Esophagus mucosa (tissue), 1 donor: ENCODE measurements around the gene RNF167. TPM values are rescaled to one million over a fixed set of nuclear protein-coding genes. Genes with fewer than 3 reads are reported as not detected.

Experiments
- ATAC-seq: fragments of 200-7000 bp; cut with Tn5 transposase; one replicate; pipeline ENCODE4 v1.9.1; 2020
- total RNA-seq: library from RNA; stranded (reverse); gene quantifications from one replicate; pipeline ENCODE4 v1.2.4, GENCODE V29; 2023
- donor health status: DM: yes; HTN: yes; CAD: no.

The RNF167 gene
- total RNA-seq, 1 donor from 2014 or later = 79.2 TPM

GRCh38 chr17:4939546-4939795 lies 597 bp upstream of the RNF167 start:
- no peak for ATAC-seq

- ATAC-seq = peak; percentile 32
Measured at GRCh38 chr17:4940555-4941318, 669 bp downstream of the RNF167 start.

DNA sequence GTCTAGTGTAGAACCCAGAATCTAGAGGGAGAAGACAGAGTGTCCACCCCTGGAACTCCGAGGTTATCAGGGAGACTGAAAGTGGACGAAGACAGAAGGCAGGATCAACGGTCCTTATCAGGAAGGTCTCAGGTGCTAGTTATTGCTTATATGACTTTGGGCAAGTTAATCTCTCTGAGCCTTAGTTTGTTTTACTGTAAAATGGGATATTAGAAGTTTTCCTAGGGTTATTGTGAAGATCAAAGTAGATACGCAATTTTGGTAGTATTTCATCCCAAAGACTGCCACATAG lies 1.2 kb downstream of the RNF167 start:
- ATAC-seq = no peak

DNA sequence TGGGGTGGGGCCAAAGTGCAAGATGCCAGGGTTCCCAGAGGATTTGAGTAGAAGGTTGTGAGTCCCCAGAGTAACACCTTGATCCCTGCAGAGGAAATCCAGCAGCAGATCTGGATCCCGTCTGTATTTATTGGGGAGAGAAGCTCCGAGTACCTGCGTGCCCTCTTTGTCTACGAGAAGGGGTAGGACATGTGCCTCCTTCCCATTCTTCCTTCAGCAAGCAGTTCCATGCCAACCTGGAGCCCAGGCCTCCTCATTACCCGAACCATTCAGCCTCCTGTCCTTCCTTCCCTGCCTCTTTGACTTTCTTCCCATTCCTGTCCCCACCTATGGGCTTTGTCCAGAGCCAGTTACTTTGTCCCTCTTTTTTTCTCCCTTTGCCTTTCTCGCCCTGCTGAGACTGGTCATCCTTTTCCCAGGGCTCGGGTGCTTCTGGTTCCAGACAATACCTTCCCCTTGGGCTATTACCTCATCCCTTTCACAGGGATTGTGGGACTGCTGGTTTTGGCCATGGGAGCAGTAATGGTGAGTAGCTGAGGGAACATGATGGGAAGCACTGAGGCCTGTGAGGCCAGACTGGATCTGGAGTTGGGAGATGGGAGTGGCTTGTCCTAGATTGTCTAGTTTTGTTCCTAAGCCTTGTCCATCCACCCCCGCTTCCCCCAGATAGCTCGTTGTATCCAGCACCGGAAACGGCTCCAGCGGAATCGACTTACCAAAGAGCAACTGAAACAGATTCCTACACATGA lies 2.9 kb downstream of the RNF167 start:
- no peak for ATAC-seq

- no peak for ATAC-seq
Measured at GRCh38 chr17:4944163-4944553, 4.1 kb downstream of the RNF167 start.

DNA sequence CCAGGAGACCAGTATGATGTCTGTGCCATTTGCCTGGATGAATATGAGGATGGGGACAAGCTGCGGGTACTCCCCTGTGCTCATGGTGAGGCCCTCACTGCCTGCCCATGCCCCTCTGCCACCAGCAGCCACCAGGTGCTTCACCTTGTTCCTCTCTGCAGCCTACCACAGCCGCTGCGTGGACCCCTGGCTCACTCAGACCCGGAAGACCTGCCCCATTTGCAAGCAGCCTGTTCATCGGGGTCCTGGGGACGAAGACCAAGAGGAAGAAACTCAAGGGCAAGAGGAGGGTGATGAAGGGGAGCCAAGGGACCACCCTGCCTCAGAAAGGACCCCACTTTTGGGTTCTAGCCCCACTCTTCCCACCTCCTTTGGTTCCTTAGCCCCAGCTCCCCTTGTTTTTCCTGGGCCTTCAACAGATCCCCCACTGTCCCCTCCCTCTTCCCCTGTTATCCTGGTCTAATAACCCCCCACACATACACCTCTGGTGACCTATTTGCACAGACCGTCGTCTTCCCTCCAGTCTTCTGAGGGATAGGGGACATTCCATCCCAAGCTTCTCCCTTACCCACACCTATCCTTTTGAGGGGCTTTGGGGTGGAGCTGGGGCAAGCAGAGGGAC lies 4.6 kb downstream of the RNF167 start:
- no peak for ATAC-seq

DNA sequence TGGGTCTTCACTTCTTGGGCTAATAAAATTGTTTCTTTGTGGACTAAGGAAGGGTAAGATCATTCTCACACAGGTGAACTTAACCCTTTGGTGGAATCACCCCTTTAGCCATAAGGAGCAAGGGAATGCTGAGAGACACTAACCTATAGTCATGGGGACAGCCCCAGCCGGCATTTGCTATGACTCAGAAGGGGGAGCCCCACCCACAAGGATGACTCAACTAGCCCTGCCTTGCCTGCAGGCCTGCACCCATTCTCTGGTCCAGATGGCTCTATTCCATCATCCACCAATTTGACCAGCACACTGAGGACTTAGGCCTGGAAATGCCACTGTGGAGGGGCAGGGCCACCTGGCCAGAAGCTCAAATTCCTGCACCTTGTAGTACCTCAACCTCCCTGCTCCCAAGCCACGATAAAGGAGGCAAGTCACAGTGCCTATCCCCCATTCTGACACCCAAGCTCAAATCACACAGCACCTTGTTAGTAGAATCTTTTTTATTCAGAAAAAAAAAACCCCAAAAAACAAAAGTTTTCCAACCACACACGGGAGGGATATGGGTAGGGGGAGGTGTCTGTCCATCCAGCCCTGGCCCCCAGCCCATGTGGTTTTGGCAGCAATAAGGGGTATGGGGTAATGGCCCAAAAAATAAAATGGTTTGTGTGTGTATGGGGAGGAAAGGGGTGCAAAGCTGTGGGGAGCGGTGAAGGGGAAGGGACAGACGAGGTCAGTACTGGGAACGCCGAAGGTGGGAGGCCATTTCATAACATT lies 5.3 kb downstream of the RNF167 start:
- peak; percentile 62 for ATAC-seq

- ATAC-seq = no peak
Measured at GRCh38 chr17:4945944-4946280, 5.8 kb downstream of the RNF167 start.

DNA sequence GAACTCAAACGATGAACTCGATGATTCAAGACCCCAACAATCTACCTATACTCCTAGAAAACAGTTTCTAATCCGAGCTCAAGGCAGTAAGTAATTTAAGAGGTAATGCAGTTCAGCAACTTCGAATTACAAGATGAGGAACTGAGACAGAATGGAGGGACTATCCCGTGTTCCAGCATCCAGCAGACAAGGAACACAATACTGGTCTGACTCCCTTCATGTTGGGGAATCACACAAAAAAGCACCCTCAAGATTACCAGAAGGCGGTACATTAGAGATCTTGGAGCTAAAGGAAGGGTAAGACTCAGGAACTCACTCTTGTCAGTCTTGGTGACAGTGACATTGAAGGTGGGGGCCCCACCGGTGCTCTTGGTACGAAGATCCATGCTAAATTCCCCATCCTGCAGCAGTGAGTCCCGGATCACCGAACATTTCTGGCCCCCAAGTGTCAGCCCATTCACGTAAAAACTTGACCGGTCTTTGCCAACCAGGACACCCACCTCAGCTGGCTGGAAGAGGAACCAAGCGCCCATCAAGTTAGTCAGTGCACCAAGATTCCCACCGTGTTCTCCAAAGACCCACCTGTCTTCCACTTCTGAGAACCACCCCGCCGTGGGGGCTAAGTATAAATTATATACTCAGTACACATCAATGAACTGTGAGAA lies 6.4 kb downstream of the RNF167 start:
- ATAC-seq = no peak

DNA sequence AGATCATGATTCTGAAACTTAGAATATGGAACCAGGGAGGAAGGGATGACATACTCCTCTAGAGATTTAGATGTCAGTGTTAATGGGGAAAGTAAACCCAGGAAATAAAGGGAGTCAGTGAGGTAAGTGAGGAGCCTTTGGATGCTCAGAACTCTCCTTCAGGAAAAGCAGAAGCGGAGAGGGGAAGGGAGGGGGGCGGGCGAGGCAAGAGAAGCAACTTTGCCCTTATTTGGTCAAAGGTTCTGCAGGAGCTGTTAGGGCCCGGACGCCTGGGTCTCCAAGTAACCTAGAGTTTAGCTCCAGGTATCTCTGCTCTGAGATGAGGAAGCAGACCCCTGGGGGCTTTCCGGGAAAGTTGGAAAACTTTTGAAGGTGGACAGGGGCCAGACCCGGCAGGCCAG lies 6.9 kb downstream of the RNF167 start:
- ATAC-seq = no peak

GRCh38 chr17:4947411-4948165 lies 7.5 kb downstream of the RNF167 start:
- peak; percentile 46 for ATAC-seq

- peak; percentile 71 for ATAC-seq
Measured at GRCh38 chr17:4948166-4948930, 8.3 kb downstream of the RNF167 start, which contains the start of gene PFN1. PFN1 (minus strand) TSS chr17:4948530; CDS start chr17:4948394, 136 bp downstream.

DNA sequence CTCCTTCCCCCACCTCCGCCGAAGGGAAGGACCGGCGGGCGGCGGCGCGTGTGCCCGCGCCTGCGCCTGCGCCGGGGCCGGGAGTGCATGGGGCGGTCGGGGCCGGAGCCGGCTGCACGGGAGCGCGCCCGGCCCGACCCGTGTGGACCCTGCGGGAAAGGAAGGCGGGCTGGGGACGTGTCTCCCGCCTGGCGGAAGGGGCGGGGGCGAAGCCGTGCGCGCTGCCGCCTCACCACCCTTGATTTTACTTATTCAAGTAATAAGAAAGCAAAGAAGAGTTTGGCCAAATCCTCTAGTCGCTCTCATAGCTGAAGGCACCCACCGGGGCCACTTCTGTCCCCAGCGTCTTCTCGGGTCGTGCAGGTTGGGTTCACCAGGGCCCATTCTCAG lies 8.9 kb downstream of the RNF167 start:
- peak; percentile 62 for ATAC-seq

DNA sequence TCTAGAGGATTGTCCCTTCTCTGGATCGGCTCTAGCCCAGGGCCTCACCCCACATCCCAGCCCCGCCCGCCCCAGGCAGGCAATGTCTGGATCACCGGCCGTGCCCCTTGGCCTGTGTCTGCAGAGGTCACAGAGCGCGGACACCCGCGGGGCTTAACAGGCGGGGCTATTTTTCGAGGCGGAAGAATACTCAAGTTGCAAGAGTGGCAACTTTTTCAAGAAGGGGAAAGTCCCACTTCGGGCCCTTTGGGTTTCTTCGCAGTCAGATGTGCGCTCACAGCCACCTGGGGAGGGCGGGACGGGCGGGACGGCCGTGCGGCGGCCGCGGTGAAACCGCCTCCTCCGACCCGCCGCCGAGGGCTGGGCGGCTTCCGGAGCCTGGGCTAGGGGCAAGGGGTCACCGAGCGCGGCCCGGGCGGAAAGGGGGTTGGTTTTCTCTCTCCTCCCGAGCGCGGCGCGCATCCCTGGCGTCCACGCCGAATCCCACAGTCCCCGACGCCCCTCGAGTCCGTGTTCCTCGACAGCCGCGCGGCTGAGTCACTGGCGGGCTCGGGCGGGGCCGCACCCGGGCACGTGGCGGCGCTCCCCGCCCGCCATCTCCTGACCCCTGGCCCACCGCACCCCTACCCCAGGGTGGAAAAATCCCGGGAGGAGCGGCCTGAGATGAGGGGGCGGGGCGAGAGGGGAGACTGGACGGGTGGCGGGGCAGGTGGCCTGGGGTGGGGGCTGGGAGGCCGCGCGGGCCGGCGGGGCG lies 9.4 kb downstream of the RNF167 start:
- peak; percentile 34 for ATAC-seq

- peak; percentile 20 for ATAC-seq
Measured at GRCh38 chr17:4950075-4950745, 10.1 kb downstream of the RNF167 start.

DNA sequence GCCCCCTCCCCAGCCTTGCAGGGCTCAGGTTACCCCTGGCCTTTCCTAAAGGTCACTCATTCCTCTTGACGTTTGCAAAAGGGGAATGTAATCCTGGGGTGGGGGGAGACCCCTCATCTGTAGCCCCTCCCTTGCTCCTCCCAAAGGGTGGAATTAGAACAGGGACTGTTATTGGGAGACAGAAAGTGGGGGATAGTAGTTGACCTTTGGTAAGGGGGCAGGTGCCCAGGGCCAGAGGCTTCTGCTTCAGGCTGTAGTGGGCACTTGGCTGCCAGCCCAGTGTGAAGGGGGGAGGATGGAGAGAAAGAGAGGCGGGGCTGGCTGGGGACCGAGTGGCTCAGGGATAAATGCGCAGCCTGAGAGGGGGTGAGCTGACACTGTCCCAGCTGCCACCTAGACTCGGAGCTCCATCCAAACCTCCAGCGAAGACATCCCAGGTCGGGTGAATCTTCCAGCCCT lies 10.7 kb downstream of the RNF167 start, which contains the start of gene ENO3:
Gene ENO3 (plus strand): TSS at position 374 of the 459 bp plus-strand sequence. CDS start 711 bp downstream, outside the sequence.
- ATAC-seq = no peak

DNA sequence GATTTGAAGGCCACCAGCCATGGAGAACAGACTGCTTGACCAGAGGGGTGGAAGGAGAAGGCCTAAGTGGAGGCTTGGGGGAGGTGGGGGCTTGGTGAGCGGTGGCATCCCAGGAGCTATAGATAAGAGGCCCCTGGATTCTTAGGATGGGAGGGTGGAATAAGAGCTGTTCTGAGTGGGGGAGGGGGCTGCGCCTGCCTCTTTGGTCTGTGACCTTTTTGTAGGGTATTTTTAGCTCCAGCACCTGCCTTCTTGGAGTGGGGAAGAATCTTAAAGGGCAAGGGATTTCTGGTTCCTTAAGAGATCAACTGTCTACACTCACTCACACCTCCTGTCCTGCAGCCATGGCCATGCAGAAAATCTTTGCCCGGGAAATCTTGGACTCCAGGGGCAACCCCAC lies 11.4 kb downstream of the RNF167 start:
- no peak for ATAC-seq

DNA sequence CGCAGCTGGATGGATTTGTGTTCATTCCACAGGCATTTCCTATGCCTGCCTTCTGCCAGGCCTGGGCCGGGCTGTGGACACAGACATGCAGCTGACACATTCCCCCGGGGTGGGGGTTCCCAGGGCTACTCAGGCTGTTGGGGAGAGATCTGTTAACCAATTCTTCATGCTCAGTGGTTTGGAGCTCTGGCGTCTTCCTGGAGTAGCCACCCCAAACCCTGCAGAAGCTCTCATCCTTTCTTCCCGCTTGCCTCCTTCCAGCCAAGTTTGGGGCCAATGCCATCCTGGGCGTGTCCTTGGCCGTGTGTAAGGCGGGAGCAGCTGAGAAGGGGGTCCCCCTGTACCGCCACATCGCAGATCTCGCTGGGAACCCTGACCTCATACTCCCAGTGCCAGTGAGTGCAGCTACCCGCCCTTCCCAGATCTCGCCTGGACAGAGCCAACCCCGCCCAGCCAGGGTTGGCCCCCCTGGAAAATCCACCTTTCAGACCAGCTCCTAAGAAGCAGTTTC lies 13.4 kb downstream of the RNF167 start:
- no peak for ATAC-seq

DNA sequence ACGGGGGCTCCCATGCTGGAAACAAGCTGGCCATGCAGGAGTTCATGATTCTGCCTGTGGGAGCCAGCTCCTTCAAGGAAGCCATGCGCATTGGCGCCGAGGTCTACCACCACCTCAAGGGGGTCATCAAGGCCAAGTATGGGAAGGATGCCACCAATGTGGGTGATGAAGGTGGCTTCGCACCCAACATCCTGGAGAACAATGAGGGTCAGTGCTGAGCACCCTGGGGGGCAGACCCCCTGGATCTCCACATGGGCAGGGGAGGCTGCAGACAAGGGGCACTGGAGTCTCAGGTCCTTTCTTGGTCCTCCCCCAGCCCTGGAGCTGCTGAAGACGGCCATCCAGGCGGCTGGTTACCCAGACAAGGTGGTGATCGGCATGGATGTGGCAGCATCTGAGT lies 15.0 kb downstream of the RNF167 start:
- ATAC-seq = no peak
